K562 (cell line): ENCODE data around the gene CCDC183. TPM values are rescaled to one million over a fixed set of nuclear protein-coding genes. Genes with fewer than 3 reads are reported as not detected.
A peak's percentile ranks its signal among the peaks of the same experiment; 100 is the strongest.

ENCODE experiments used
- BRD9 ChIP-seq: fragments of 450-650 bp; IDR thresholded peaks from 2 replicates; pipeline ENCODE4 v1.6.1; 2018; ENCODE audit warnings: low read depth; ENCODE audit not compliant: partially characterized antibody
- CBFA2T2 ChIP-seq: fragments of 450-650 bp; conservative IDR thresholded peaks from 2 replicates; pipeline ENCODE4 v1.6.1; 2017; ENCODE audit warnings: mild to moderate bottlenecking
- CUX1 ChIP-seq: fragments of 200-800 bp; sonication (Bioruptor generic); IDR thresholded peaks from 2 replicates; pipeline ENCODE4 v1.6.1; 2016; ENCODE audit warnings: missing genetic modification characterization, missing compliant biosample characterization
- DPF2 ChIP-seq: fragments of 450-650 bp; IDR thresholded peaks from 2 replicates; pipeline ENCODE4 v1.6.1; 2016
- FOXP1 ChIP-seq: sonication (generic); formaldehyde crosslinking; IDR thresholded peaks from 2 replicates; pipeline ENCODE4 v1.8.0; 2022; ENCODE audit warnings: mild to moderate bottlenecking, missing genetic modification reagents
- GATAD2A ChIP-seq: fragments of 450-650 bp; IDR thresholded peaks from 2 replicates; pipeline ENCODE4 v1.6.1; 2017
- KLF10 ChIP-seq: fragments of 250-450 bp; sonication (Bioruptor Pico); IDR thresholded peaks from 2 replicates; pipeline ENCODE4 v1.6.1; 2021; ENCODE audit warnings: matching md5 sums
- PRMT5 ChIP-seq: sonication (generic); formaldehyde crosslinking; IDR thresholded peaks from 2 replicates; pipeline ENCODE4 v1.5.0; 2020; ENCODE audit warnings: missing genetic modification reagents
- SIN3B ChIP-seq: fragments of 450-650 bp; IDR thresholded peaks from 2 replicates; pipeline ENCODE4 v1.6.1; 2017; ENCODE audit warnings: low read depth, mild to moderate bottlenecking, moderate library complexity
- TAF7 ChIP-seq: fragments of 450-650 bp; IDR thresholded peaks from 2 replicates; pipeline ENCODE4 v1.6.1; 2016; ENCODE audit warnings: missing genetic modification characterization, missing compliant biosample characterization
- ZNF232 ChIP-seq: sonication (generic); formaldehyde crosslinking; IDR thresholded peaks from 2 replicates; pipeline ENCODE4 v1.8.0; 2022; ENCODE audit warnings: mild to moderate bottlenecking, missing genetic modification reagents
- ZNF57 ChIP-seq: fragments of 450-650 bp; formaldehyde crosslinking; IDR thresholded peaks from 2 replicates; pipeline ENCODE4 v1.4.0; 2020; ENCODE audit warnings: mild to moderate bottlenecking, moderate library complexity
- ZNF76 ChIP-seq: fragments of 250-450 bp; sonication (Bioruptor Pico); IDR thresholded peaks from 2 replicates; pipeline ENCODE4 v1.4.0; 2020; ENCODE audit warnings: mild to moderate bottlenecking, moderate library complexity, borderline replicate concordance
- polyA plus RNA-seq, 8 experiments: library from polyadenylated mRNA; depleted of rRNA in 4 of 8; stranded (reverse) in 5 of 8; unstranded in 3 of 8; fragments of >200 nt; fragmentation: Nextera tagmentation in 2 of 8; fragmentation: Illumina TruSeq in 1 of 8; extraction: Ambion mirVana in 2 of 8; extraction: Trizol in 1 of 8; gene quantifications; 2 replicates each; pipeline versions ENCODE4 v1.2.1 to v1.2.3, GENCODE V29; 2011 to 2014; ENCODE audit warnings: inconsistent platforms in 1 of 8, missing spikeins in 1 of 8
- total RNA-seq, 7 experiments: library from RNA; depleted of rRNA in 6 of 7; stranded (reverse); fragments of >200 nt in 6 of 7; fragmentation: Illumina TruSeq in 2 of 7; extraction: Trizol in 2 of 7; gene quantifications; 2 replicates each; pipeline versions ENCODE4 v1.2.1 to v1.2.3, GENCODE V29; 2011 to 2021; ENCODE audit warnings: low replicate concordance in 1 of 7
- TF ChIP-seq, protein P1 (sequence below), 2 experiments: fragments of 450-650 bp in 1 of 2; IDR thresholded peaks; 2 replicates each; pipeline ENCODE4 v1.6.1; 2011 to 2017; ENCODE audit warnings: low read depth in 2 of 2, antibody characterized with exemption in 1 of 2, borderline replicate concordance in 1 of 2, low read length in 1 of 2, mild to moderate bottlenecking in 1 of 2, mixed read lengths in 1 of 2; ENCODE audit not compliant: control insufficient read depth in 1 of 2
- TF ChIP-seq, protein P2 (sequence below): IDR thresholded peaks from 3 replicates; pipeline ENCODE4 v1.6.1; 2011; ENCODE audit warnings: borderline replicate concordance, mild to moderate bottlenecking; ENCODE audit not compliant: insufficient read length, insufficient read depth

CCDC183 gene
- total and polyA plus RNA-seq, 9 of the 15 experiments (the other 6 are each of a cell fraction or from before 2014, with no cell fraction given), result 0.21 to 0.60 (median 0.29) TPM; not detected in 4

GRCh38 chr9:136790640-136791515, 5.3 kb upstream of the CCDC183 start, which contains the start of gene TMEM141 (continued):
- TF ChIP-seq, protein P1, sequence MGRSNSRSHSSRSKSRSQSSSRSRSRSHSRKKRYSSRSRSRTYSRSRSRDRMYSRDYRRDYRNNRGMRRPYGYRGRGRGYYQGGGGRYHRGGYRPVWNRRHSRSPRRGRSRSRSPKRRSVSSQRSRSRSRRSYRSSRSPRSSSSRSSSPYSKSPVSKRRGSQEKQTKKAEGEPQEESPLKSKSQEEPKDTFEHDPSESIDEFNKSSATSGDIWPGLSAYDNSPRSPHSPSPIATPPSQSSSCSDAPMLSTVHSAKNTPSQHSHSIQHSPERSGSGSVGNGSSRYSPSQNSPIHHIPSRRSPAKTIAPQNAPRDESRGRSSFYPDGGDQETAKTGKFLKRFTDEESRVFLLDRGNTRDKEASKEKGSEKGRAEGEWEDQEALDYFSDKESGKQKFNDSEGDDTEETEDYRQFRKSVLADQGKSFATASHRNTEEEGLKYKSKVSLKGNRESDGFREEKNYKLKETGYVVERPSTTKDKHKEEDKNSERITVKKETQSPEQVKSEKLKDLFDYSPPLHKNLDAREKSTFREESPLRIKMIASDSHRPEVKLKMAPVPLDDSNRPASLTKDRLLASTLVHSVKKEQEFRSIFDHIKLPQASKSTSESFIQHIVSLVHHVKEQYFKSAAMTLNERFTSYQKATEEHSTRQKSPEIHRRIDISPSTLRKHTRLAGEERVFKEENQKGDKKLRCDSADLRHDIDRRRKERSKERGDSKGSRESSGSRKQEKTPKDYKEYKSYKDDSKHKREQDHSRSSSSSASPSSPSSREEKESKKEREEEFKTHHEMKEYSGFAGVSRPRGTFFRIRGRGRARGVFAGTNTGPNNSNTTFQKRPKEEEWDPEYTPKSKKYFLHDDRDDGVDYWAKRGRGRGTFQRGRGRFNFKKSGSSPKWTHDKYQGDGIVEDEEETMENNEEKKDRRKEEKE (IDR thresholded peaks at IDR 0.05; ENCODE audit: borderline replicate concordance in 1 of 2, control insufficient read depth in 1 of 2, low read depth in 2 of 2, low read length in 1 of 2), result no peak
- TF ChIP-seq FOXP1 (CRISPR knock-in tag), result no peak
- TF ChIP-seq CBFA2T2, result no peak
- TF ChIP-seq GATAD2A, result 0 out of 2 replicates have a peak, but pooled peaks have one; percentile 52
- TF ChIP-seq ZNF57 (CRISPR knock-in tag), result no peak
- TF ChIP-seq BRD9, result no peak
- TF ChIP-seq PRMT5, result no peak
- no peak for TF ChIP-seq SIN3B
- no peak for TF ChIP-seq DPF2
- TF ChIP-seq TAF7, result no peak
- no peak for TF ChIP-seq CUX1 (CRISPR knock-in tag)
- TF ChIP-seq ZNF76 (CRISPR knock-in tag), result no peak
- TF ChIP-seq ZNF232, result no peak
- TF ChIP-seq, protein P2, sequence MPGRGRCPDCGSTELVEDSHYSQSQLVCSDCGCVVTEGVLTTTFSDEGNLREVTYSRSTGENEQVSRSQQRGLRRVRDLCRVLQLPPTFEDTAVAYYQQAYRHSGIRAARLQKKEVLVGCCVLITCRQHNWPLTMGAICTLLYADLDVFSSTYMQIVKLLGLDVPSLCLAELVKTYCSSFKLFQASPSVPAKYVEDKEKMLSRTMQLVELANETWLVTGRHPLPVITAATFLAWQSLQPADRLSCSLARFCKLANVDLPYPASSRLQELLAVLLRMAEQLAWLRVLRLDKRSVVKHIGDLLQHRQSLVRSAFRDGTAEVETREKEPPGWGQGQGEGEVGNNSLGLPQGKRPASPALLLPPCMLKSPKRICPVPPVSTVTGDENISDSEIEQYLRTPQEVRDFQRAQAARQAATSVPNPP, result no peak
- TF ChIP-seq KLF10 (CRISPR knock-in tag), result no peak
